ENCODE results near the gene CHD3.
"Not testable (repeated sequence)": the region's sequence is repeated elsewhere in the genome, so short reads cannot be mapped to it uniquely, and the experiment has no call there.

Gene CHD3

GRCh38 chr17:7940034-7940433 is 51.4 kb downstream of the CHD3 start:
- DNase-seq: no peak

GRCh38 chr17:7940743-7941142 is 52.2 kb downstream of the CHD3 start:
- DNase-seq: no peak

GRCh38 chr17:7943291-7943690 is 54.7 kb downstream of the CHD3 start:
- DNase-seq: no peak

- no peak for DNase-seq
Observed at GRCh38 chr17:7944326-7944725, 55.7 kb downstream of the CHD3 start.

DNA sequence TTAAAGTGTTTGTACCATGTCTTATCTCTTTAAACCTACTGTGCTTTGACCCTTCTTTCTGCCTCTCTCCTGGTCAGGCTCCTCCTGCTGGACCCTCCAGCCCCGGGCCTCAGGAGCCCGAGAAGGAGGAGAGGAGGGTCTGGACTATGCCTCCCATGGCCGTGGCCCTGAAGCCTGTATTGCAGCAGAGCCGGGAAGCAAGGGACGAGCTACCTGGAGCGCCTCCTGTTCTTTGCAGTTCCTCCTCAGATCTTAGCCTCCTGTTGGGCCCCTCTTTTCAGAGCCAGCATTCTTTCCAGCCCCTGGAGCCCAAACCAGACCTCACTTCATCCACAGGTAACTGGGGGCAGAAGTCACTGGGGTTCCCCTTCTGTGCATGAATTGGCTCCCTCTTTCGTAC is 57.1 kb downstream of the CHD3 start:
- DNase-seq: no peak

GRCh38 chr17:7946441-7946840 is 57.9 kb downstream of the CHD3 start:
- no peak for DNase-seq

GRCh38 chr17:7947651-7948050 is 59.1 kb downstream of the CHD3 start:
- no peak for DNase-seq

DNA sequence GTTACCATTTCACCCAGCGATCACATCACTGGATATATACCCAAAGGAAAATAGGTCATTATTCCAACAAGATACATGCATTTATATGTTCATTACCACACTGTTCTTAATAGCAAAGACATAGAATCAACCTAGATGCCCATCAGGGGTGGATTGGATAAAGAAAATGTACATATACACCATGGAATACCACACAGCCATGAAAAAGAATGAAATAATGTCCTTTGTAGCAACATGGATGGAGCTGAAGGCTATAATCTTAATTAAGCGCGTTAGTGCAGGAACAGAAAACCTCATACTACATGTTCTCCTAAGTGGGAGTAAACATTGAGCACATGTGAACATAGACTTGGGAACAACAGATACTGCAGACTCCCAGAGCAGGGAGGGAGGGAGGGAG is 62.0 kb downstream of the CHD3 start:
- no peak for DNase-seq

- DNase-seq: no peak
Observed at GRCh38 chr17:7951143-7951792, 62.7 kb downstream of the CHD3 start.

DNA sequence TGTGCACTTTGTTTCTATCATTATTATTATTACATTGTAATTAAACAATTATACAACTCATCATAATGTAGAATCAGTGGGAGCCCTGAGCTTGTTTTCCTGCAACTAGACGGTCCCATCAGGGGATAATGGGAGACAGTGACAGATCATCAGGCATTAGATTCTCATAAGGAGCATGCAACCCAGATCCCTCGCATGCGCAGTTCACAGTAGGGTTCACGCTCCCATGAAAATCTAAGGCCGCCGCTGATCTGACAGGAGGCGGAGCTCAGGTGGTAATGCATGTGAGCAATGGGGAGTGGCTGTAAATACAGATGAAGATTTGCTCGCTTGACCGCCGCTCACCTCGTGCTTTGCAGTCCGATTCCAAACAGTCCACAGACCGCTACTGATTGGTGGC is 64.7 kb downstream of the CHD3 start:
- not testable (repeated sequence) for DNase-seq

DNA sequence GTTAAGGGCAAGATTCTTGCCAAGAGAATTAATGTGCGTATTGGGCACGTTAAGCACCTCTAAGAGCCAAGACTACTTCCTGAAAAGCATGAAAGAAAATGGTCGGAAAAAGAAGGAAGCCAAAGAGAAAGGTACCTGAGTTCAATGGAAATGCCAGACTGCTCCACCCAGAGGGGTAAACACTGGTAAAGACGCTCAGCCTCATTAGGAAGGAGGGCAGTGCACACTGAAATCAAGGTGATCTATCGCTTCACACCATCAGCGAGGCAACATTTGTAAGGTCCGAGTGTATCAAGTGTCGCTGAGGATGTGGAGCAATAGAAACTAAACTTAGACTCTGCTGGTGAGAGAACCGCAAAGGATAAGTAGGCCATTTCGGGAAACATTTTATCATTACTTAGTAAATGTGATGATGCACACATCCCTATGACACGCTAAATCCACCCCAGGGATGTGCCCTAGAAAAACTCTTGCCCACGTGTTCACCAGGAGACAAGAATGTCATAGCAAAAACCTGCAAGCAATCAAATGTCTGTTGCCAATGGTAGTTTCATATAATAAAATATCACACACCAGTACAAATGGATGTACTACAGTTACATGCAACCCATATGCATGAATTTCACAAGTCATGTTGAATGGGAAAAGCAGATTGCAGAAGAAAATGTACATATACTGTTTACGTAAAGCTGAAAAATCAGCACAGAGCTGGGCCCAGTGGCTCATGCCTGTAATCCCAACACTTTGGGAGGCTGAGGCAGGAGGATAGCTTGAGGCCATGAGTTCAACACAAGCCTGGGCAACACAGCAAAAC is 67.0 kb downstream of the CHD3 start:
- DNase-seq: no peak

DNA sequence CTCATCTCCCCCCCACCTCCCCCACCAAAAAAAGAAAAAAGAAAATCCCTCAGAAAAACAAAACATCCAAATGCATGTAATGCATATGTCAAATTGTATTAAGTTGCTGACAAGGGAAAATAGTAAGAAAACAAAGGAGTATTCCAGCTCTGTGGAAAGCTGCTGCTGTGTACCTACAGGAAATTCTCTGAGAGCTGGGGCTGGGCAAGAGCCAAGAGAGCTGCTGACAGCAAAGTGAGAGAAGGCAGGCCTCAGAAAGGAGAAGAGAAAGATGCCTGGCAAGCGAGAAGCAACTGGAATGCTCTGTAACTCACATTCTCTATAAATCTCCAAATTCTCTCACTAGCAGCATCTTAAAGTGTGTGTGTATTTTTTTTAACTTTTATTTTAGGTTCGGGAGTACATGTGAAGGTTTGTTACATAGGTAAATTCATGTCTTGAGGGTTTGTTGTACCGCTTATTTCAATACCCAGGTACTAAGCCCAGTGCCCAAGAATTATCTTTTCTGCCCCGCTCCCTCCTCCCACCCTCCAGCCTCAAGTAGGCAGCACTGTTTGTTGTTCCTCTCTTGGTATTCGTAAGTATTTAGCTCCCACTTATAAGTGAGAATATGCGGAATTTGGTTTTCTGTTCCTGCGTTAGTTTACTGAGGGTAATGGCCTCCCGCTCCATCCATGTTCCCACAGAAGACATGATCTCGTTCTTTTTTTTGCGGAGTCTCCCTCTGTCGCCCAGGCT is 67.8 kb downstream of the CHD3 start:
- no peak for DNase-seq

DNA sequence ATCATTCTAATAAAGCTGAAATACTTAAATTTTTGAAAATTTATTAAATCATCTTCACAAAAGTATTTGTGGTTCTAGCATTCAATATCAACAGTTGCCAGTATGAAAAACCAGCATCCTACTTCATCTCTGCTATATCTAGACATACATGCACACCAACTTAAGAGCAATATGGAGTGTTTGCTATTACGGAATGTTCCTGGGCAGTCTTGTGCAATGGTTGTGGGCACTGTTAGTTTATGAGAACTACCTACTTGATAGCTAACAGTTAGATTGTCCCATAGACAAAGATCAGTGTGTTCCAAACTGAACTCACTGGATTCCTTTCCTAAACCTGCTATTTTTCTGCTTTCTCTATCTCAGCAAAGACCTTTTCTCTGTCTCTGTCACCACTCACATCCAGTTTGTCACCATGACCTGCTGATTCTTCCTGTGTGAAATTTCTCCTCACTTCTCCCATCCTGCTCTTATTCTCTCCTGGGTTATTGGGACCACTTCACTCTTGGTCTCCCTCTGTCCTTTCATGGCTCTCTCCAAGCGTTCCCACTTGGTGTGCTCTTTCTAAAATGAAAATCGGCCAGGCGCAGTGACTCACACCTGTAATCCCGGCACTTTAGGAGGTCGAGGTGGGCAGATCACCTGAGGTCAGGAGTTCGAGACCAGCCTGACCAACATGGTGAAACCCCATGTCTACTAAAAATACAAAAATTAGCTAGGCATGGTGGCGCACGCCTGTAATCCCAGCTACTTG is 71.1 kb downstream of the CHD3 start:
- DNase-seq: no peak

DNA sequence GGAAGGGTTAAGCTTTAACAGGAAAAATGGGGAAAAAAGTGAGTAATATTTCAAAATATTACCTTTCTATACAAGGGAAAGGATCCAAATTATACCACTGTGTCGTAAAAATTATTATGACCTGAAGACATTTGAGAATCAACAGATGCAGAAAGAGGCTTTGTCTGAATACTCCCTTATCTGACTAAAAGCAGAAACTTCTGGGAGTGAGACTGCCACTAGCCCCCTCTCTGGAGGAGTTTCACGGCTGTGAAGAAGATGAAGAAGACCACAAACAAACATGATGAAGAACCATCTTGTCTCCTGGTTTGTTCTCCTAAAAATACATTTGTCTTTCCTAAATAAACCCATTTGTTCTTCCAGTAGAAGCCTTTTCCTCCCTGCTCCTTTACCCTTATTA is 72.8 kb downstream of the CHD3 start:
- no peak for DNase-seq
